PFSK-1 (cell line): ENCODE results near the gene PRSS57.

Experiments used
- FOXP2 ChIP-seq: optimal IDR thresholded peaks from 2 replicates; pipeline ENCODE3; 2011; ENCODE audit warnings: borderline replicate concordance, control low read depth, inconsistent platforms; ENCODE audit not compliant: insufficient read depth; ENCODE audit errors: extremely low read length, extremely low read depth
- POLR2AphosphoS5 ChIP-seq: IDR thresholded peaks from 2 replicates; pipeline ENCODE4 v1.6.1; 2012; ENCODE audit warnings: low read depth, mild to moderate bottlenecking, control low read depth, low read length, moderate library complexity
- SIN3A ChIP-seq: IDR thresholded peaks from 2 replicates; pipeline ENCODE4 v1.6.1; 2012; ENCODE audit warnings: mild to moderate bottlenecking, low read length, moderate library complexity, borderline replicate concordance; ENCODE audit not compliant: insufficient read depth
- TAF1 ChIP-seq: IDR thresholded peaks from 2 replicates; pipeline ENCODE4 v1.6.1; 2012; ENCODE audit warnings: low read length, control low read depth, borderline replicate concordance; ENCODE audit not compliant: insufficient read depth
- TF ChIP-seq, protein P1 (sequence below), 2 experiments: IDR thresholded peaks; 2 replicates each; pipeline versions ENCODE4 v1.6.1 to v1.8.0; 2011 to 2012; ENCODE audit warnings: low read depth in 2 of 2, low read length in 2 of 2, control low read depth in 1 of 2, inconsistent platforms in 1 of 2, mild to moderate bottlenecking in 1 of 2, moderate library complexity in 1 of 2; ENCODE audit not compliant: insufficient read depth in 1 of 2

PRSS57 gene

DNA sequence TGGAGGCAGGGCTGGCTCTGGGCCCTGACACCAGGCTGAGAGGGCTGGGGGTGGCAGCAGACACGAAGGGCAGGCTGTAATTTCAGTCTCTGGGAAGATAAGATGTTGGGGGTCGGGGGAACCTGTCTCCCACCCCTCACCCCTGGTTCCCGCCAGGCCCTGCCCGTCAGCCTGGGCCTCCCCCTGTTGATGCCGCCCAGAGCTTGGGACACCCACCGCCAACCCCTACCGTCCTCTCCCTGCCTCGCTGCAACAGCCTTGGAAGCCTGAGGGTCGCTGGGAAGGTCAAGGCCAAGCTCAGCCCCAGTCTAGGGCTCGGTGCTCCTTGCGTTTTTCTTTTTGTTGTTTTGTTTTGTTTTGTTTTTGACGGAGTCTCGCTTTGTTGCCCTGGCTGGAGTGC, 28.0 kb upstream of the PRSS57 start:
- no peak for TF ChIP-seq SIN3A
- TF ChIP-seq FOXP2 = no peak
- TF ChIP-seq, protein P1, sequence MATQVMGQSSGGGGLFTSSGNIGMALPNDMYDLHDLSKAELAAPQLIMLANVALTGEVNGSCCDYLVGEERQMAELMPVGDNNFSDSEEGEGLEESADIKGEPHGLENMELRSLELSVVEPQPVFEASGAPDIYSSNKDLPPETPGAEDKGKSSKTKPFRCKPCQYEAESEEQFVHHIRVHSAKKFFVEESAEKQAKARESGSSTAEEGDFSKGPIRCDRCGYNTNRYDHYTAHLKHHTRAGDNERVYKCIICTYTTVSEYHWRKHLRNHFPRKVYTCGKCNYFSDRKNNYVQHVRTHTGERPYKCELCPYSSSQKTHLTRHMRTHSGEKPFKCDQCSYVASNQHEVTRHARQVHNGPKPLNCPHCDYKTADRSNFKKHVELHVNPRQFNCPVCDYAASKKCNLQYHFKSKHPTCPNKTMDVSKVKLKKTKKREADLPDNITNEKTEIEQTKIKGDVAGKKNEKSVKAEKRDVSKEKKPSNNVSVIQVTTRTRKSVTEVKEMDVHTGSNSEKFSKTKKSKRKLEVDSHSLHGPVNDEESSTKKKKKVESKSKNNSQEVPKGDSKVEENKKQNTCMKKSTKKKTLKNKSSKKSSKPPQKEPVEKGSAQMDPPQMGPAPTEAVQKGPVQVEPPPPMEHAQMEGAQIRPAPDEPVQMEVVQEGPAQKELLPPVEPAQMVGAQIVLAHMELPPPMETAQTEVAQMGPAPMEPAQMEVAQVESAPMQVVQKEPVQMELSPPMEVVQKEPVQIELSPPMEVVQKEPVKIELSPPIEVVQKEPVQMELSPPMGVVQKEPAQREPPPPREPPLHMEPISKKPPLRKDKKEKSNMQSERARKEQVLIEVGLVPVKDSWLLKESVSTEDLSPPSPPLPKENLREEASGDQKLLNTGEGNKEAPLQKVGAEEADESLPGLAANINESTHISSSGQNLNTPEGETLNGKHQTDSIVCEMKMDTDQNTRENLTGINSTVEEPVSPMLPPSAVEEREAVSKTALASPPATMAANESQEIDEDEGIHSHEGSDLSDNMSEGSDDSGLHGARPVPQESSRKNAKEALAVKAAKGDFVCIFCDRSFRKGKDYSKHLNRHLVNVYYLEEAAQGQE (IDR thresholded peaks at IDR 0.05; ENCODE audit: insufficient read depth in 1 of 2, low read depth in 2 of 2, low read length in 2 of 2) = no peak
- no peak for TF ChIP-seq POLR2AphosphoS5
- no peak for TF ChIP-seq TAF1

DNA sequence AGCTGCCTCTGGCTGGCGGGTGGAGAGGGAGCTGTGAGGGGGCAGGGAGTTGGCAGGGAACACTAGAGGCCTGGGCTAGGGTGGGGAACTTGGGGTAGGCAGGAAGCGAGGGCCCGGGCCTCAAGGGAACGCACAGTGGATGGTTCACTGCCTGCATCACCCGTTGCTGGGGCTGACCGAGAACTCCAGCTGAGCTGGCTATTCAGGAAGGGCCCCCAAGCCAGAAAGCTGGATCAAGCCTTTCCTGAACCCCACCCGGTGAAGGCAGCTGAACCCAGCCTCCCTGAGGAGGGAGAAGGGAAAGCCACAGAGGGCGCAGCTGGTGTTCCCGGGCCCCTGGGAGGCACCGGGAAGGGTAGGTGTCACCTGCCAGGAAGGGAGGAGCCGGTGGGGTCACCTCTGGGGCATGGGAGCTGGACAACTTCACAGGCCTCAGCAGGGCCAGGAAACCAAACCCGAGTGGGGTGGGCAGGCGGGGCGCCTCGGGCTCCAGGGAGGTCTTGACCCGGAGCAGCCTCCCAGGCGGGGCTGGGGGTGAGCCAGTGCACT, 27.4 kb upstream of the PRSS57 start:
- TF ChIP-seq, protein P1 (IDR thresholded peaks at IDR 0.05; ENCODE audit: insufficient read depth in 1 of 2, low read depth in 2 of 2, low read length in 2 of 2) = no peak
- TF ChIP-seq FOXP2 (no peak), SIN3A (no peak)

DNA sequence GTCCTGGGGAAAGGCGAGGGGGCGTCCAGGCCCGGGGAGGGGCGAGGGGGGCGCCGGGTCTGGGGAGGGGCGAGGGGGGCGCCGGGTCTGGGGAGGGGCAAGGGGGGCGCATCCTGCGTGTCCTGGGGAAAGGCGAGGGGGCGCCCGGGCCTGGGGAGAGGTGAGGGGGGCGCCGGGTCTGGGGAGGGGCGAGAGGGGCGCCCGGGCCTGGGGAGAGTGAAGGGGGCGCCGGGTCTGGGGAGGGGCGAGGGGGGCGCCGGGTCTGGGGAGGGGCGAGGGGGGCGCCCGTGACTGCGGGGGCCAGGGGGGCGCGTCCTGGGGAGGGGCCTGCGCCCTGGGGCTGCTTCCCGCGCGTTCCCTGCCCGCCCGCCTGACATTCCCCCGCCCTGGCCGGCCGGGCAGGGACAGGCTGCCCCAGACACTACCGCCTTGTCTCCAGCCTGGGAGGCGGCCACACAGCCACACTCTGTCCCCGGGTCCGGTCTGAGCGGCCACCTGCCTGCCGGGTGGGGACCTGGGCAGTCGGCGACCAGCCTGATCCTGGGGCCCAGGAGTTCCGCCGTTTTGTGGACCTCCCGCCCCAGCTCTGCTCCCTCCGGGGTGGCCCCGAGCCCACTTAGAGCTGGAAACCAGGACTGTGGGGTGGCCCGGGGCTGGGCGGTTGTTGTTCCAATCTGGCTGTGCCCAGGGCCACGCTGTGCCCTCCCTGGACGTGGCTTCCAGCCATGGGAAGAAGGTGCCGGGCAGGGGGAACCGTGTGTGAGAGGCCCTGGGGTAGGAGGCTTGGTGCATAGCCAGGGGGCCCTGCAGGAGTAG, 25.3 kb upstream of the PRSS57 start:
- TF ChIP-seq SIN3A (no peak), TAF1 (no peak), FOXP2 (no peak), POLR2AphosphoS5 (no peak)
- TF ChIP-seq, protein P1 (IDR thresholded peaks at IDR 0.05; ENCODE audit: insufficient read depth in 1 of 2, low read depth in 2 of 2, low read length in 2 of 2) = no peak

DNA sequence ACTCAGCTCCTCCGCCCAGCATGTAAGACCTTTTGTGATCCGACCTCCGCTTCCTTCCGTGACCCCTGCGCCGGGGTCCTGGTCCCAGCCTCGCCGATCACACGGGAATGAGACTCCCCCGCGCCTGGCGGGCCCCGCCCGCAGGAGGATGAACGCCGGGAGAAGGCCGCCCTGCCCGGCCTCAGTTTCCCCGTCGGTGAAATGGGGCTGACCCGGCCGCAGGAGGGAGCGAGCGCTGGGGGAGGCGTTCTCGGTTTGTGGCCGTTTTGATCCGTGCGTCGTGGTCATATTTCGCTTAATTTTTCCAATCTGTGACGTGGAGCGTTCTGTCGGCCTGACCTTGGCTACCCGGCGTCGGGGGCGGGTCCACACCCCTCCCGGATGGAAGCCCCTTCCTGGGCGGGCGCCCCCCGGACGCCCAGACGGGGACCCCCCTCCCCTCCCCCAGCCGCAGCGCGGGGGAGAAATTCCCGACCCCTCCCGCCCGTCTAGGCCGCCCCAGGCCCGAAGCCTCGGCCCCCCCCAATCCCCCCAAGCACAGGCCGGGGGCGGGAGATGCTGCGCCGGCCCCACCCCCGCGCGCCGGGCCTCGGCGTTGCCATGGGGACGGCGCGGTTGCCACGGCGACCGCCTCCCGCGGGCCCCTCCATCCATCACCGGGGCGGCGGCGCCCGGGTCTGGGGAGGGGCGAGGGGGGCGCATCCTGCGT, 24.5 kb upstream of the PRSS57 start:
- TF ChIP-seq, protein P1 (IDR thresholded peaks at IDR 0.05; ENCODE audit: insufficient read depth in 1 of 2, low read depth in 2 of 2, low read length in 2 of 2) = no peak
- TF ChIP-seq POLR2AphosphoS5 (no peak), SIN3A (no peak), TAF1 (no peak), FOXP2 (no peak)
